Psoas muscle (tissue), 8 donors: ENCODE measurements around the gene MAG. TPM values are rescaled to one million over a fixed set of nuclear protein-coding genes. Genes with fewer than 3 reads are reported as not detected.

Experiments
- ATAC-seq, 4 donors: fragments of 200-7000 bp; cut with Tn5 transposase; one replicate each; pipeline ENCODE4 v1.9.1; 2020; ENCODE audit warnings: moderate library complexity in 3 of 4, mild to moderate bottlenecking in 2 of 4
- DNase-seq, 2 donors: peaks; one replicate each; pipeline ENCODE4 v3.0.0-alpha.2; 2020
- H3K27ac ChIP-seq: fragments of 200-600 bp; one replicate; pipeline ENCODE4 v1.8.0; 2022
- H3K27me3 ChIP-seq, 3 donors: fragments of 200-600 bp in 1 of 3; one replicate each; pipeline versions ENCODE4 v1.6.1 to v1.8.0; 2013 to 2022; ENCODE audit warnings: low read length in 2 of 3, mild to moderate bottlenecking in 2 of 3, moderate library complexity in 1 of 3; ENCODE audit not compliant: insufficient read depth in 3 of 3
- H3K36me3 ChIP-seq, 2 donors: fragments of 200-600 bp in 1 of 2; one replicate each; pipeline versions ENCODE4 v1.6.1 to v1.8.0; 2013 to 2022; ENCODE audit warnings: low read depth in 1 of 2, mild to moderate bottlenecking in 1 of 2, moderate library complexity in 1 of 2; ENCODE audit not compliant: insufficient read depth in 1 of 2
- H3K4me1 ChIP-seq: fragments of 200-600 bp; one replicate; pipeline ENCODE4 v1.8.0; 2022
- H3K4me3 ChIP-seq: fragments of 200-600 bp; one replicate; pipeline ENCODE4 v1.8.0; 2022; ENCODE audit warnings: mild to moderate bottlenecking
- H3K9me3 ChIP-seq: fragments of 200-600 bp; one replicate; pipeline ENCODE4 v1.8.0; 2022
- WGBS, 3 donors: extraction: QIAGEN DNeasy Blood & Tissue Kit; methylation state at CpG; one replicate each; pipeline versions ENCODE4 v1.1.6 to v1.1.7; 2013; 5-methylcytosine and 5-hydroxymethylcytosine counted together
- intact Hi-C, 2 donors: fragments of 100-400 bp; cut with DNase I; formaldehyde crosslinking; loops; one replicate each; pipeline versions ENCODE4 v1.11.0 to v1.14.2; 2022
- polyA plus RNA-seq, 3 donors: library from polyadenylated mRNA; stranded (reverse); fragments of 200-250 nt; gene quantifications; one replicate each; pipeline ENCODE4 v1.2.3, GENCODE V29; 2013
- total RNA-seq, 4 donors: library from RNA; stranded (reverse); fragmentation: NEBNext Ultra II Directional in 2 of 4; extraction: Animal tissue kit (Norgen Biotek cat#: 25700) in 2 of 4; gene quantifications; one replicate each; pipeline versions ENCODE4 v1.2.1 to v1.2.4, GENCODE V29; 2021 to 2023
- TF ChIP-seq, protein P1 (sequence below): fragments of 200-600 bp; IDR thresholded peaks from one replicate; pipeline ENCODE4 v1.8.0; 2022; ENCODE audit warnings: antibody characterized with exemption
- donor health status: healthy with polysubstance abuse.
- donor health status: DM: no; HTN: no; CAD: no; lungs with moderate emphysema.
- donor health status: Bipolar disorder and iron deficiency.
- donor health status: healthy.
- donor health status: DM: yes; HTN: yes; CAD: no.
- donor health status: DM: no; HTN: no; CAD: no.
- donor health status: DM: no; HTN: no; CAD: no.
- donor health status: DM: yes; HTN: yes; CAD: no.

Gene MAG
- total and polyA plus RNA-seq, 7 donors: 0.05 to 0.30 (median 0.11) TPM; not detected in 4

DNA sequence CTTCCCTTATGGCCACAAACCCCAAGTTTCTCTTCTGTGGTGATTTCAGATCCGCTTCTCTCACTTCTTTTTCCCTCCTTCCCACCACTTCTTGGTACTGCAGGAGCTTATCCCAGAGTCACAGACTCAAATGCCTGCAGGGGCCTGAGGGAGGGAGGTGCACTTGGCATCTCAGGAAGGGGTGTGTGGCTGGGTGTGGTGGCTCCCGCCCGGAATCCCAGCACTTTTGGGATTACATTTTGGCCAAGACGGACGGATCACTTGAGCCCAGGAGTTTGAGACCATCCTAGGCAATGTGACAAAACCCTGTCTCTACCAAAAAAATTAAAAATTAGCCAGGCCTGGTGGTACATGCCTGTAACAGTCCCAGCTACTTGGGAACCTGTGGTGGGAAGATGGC, 17.6 kb upstream of the MAG start:
- TF ChIP-seq, protein P1, sequence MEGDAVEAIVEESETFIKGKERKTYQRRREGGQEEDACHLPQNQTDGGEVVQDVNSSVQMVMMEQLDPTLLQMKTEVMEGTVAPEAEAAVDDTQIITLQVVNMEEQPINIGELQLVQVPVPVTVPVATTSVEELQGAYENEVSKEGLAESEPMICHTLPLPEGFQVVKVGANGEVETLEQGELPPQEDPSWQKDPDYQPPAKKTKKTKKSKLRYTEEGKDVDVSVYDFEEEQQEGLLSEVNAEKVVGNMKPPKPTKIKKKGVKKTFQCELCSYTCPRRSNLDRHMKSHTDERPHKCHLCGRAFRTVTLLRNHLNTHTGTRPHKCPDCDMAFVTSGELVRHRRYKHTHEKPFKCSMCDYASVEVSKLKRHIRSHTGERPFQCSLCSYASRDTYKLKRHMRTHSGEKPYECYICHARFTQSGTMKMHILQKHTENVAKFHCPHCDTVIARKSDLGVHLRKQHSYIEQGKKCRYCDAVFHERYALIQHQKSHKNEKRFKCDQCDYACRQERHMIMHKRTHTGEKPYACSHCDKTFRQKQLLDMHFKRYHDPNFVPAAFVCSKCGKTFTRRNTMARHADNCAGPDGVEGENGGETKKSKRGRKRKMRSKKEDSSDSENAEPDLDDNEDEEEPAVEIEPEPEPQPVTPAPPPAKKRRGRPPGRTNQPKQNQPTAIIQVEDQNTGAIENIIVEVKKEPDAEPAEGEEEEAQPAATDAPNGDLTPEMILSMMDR: no peak
- intact Hi-C loops: loop anchor here in 1 of 2 donors (10.0 kb wide), 1 partner anchor 220 kb away; the partner anchor contains the start of gene KRTDAP
- no peak overlapping the region for H3K4me3 ChIP-seq
- H3K36me3 ChIP-seq: peaks cover 5 to 91% of the 10 kb centered on the region in 2 donors
- no peak for ATAC-seq
- no peaks in the 10 kb centered on the region for H3K27me3 ChIP-seq
- no peaks in the 10 kb centered on the region for H3K9me3 ChIP-seq
- peaks cover 5% of the 10 kb centered on the region for H3K4me1 ChIP-seq
- no peak overlapping the region for H3K27ac ChIP-seq
- no peak for DNase-seq
- WGBS, 3 donors: 62 to 85% (median 67%) methylated on average over 5 of the region's 5 CpGs

- TF ChIP-seq, protein P1: no peak
These were observed 15.2 kb upstream of the MAG start for GRCh38 chr19:35276706-35277281.

DNA sequence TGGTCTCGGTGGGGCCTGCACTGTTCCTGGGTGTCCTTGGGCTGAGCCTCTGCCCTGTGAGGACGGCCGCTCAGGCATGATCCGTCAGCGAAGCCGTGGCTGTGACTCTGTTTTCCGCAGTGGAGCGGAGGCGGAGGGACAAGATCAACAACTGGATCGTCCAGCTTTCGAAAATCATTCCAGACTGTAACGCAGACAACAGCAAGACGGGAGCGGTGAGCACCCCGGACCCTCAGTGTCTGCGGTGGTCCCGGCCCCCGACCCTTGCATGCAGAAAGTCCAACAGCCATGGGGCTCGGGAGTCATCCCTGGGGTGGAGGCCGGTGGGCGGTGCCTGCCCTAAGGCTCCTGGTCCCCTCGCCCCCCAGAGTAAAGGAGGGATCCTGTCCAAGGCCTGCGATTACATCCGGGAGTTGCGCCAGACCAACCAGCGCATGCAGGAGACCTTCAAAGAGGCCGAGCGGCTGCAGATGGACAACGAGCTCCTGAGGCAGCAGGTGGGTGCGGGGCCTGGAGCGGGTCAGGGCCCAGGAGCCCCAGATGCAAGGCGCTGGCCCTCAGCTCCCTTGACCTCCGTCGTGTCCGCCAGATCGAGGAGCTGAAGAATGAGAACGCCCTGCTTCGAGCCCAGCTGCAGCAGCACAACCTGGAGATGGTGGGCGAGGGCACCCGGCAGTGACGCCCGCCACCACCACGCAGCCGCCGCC, 13.2 kb upstream of the MAG start:
- Histone ChIP-seq H3K36me3 (peaks cover 0 to 63% of the 10 kb centered on the region in 2 donors), H3K4me1 (no peaks in the 10 kb centered on the region), H3K4me3 (no peak overlapping the region), H3K9me3 (no peaks in the 10 kb centered on the region), H3K27ac (no peak overlapping the region), H3K27me3 (no peaks in the 10 kb centered on the region)
- ATAC-seq (no peak), DNase-seq (no peak)
- intact Hi-C loops: loop anchor here in 1 of 2 donors (10.0 kb wide), 1 partner anchor 216 kb away; the partner anchor contains the start of gene KRTDAP
- whole genome bisulfite sequencing, 3 donors: 90 to 93% (median 91%) methylated on average over 42 to 45 of the region's 45 CpGs
- TF ChIP-seq, protein P1: no peak

More at GRCh38 chr19:35276706-35277281, 15.2 kb upstream of the MAG start:
- H3K27me3 ChIP-seq: no peaks in the 10 kb centered on the region
- DNase-seq (no peak), ATAC-seq (no peak)
- no peaks in the 10 kb centered on the region for H3K9me3 ChIP-seq
- WGBS, 3 donors: 92 to 94% (median 93%) methylated on average over 28 of the region's 28 CpGs
- intact Hi-C loops: loop anchor here in 1 of 2 donors (10.0 kb wide), 1 partner anchor 218 kb away; the partner anchor contains the start of gene KRTDAP
- H3K4me3 ChIP-seq: no peak overlapping the region
- H3K27ac ChIP-seq: no peak overlapping the region
- no peaks in the 10 kb centered on the region for H3K4me1 ChIP-seq
- H3K36me3 ChIP-seq: peaks cover 5 to 82% of the 10 kb centered on the region in 2 donors

DNA sequence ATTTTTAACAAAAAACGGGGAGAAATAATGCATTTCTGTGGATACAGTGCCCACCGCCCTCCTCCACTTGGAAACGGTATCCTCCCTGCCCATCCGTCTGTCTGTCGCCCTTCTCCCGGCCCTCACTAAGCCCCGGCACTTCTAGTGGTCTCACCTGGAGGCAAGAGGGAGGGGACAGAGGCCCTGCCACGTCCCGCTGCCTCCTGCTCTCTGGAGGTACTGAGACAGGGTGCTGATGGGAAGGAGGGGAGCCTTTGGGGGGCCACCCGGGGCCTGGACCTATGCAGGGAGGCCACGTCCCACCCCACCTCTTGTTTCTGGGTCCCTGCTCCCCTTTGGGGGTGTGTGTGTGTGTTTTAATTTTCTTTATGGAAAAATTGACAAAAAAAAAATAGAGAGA, 12.6 kb upstream of the MAG start:
- H3K27me3 ChIP-seq: no peaks in the 10 kb centered on the region
- TF ChIP-seq, protein P1: no peak
- DNase-seq: no peak
- H3K4me1 ChIP-seq: no peaks in the 10 kb centered on the region
- intact Hi-C loops: loop anchor here in 1 of 2 donors (10.0 kb wide), 1 partner anchor 215 kb away; the partner anchor contains the start of gene KRTDAP
- ATAC-seq: peak in 1 of 4 donors; percentile 24
- no peaks in the 10 kb centered on the region for H3K9me3 ChIP-seq
- peaks cover 0 to 57% of the 10 kb centered on the region in 2 donors for H3K36me3 ChIP-seq
- H3K4me3 ChIP-seq: no peak overlapping the region
- no peak overlapping the region for H3K27ac ChIP-seq
- 77 to 92% (median 81%) methylated on average over 11 of the region's 11 CpGs for WGBS, 3 donors
